Measurements from ENCODE around the gene NAV2.

Gene NAV2

DNA sequence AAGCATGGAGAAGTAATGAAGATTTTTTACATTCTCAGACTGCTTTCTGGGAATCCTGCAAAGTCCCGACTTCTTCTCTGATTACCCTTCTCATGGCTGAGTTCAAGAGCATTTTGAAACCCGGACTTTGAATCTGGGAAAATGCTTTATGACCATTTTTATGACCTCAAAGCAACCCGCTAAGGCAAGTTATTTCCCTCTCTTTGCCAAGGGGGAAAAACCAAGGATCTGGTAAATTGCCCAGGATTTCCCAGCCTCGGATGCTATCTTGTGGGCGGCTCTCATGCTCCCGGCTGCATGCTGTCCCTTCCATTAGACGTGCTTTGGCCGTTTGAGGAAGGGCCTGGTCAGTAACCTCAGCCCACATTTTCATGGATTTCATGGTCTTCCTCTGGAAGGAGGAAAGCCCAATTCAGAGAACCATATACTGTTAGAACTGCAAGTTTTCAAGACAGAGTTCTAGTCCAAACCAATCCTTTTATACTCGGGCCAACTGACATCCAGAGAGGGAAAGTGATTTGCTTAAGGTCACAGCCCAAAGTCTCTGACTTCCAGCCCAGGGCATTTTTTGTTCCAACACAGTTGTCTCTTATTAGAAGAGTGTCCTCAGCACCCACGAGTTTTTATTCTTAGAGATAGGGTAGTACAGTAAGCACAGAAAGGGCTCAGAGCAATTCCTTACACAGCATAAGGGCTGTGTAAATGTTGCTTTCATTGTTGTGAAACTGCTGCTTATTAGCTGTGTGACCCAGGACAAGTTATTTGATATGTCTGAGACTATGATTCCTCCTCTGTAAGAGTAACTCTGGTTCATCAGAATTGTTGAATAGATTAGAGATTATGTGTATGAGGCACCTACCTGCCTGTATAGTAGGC lies 77.4 kb downstream of the NAV2 start:
- no peak for DNase-seq
- in situ Hi-C loops (cut with HindIII; ENCODE audit: low pct_ligation_motif_present, low pct_unique_long_range_greater_than_20kb, low sequenced_read_pairs), result no loop called here

DNA sequence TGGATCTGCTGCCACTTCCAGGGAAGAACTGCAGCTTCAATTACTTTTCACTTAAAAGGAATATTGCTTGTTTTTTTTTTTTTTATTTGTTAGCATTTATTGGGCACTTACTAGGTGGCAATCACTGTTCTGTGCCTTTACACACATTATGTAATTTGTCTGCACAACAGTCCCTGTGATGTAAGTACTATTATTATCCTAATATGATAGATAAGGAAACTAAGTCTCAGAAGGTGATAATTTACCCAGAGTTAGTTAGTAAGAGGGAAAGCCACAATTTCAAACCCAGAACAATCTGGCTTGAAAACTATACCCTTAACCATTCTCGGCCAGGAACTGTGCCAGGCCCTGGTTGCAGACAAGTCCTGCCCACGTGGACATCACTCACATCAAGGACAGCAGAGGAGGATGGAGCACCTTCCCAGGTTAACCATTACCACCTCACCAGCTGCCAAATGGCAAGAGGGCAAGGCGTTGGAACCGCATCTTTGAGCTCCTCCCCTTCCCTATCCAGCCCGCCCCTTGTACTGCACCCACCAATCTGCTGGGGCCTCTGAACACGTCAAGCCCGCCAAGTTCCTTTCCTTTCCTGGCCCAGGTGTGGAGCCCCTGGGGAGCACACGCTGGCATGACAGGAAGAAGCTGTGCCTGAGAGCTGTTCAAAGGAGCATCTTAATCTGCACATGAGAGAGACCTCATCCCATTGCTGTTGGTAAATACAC lies 78.4 kb downstream of the NAV2 start:
- peak; percentile 46 for DNase-seq
- in situ Hi-C loops (cut with HindIII; ENCODE audit: low pct_ligation_motif_present, low pct_unique_long_range_greater_than_20kb, low sequenced_read_pairs), result no loop called here

- no peak for DNase-seq
- in situ Hi-C loops (cut with HindIII; ENCODE audit: low pct_ligation_motif_present, low pct_unique_long_range_greater_than_20kb, low sequenced_read_pairs), result no loop called here
Observed at GRCh38 chr11:19792510-19792909, 79.9 kb downstream of the NAV2 start.

- no peak for DNase-seq
- in situ Hi-C loops (cut with HindIII; ENCODE audit: low pct_ligation_motif_present, low pct_unique_long_range_greater_than_20kb, low sequenced_read_pairs), result no loop called here
Observed at GRCh38 chr11:19793326-19793725, 80.7 kb downstream of the NAV2 start.

DNA sequence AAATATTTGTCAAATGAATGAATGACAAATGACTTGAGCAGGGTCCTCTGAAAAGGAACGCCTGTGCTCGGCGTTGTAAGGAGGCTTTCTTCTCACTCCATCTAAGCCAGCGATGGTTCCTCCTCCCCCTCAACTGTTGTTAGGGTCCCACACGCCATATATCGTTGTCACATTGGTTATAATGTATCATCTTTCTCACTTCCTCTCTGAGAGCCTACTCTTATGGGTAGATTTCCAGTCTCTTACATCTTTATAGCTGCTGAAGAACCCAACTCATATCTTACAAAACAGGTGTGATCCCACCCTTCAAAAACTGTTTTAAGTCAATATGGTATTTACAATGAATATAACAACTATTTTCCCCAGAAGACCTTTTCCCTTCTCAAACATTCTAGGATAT lies 81.5 kb downstream of the NAV2 start:
- no peak for DNase-seq
- in situ Hi-C loops (cut with HindIII; ENCODE audit: low pct_ligation_motif_present, low pct_unique_long_range_greater_than_20kb, low sequenced_read_pairs), result no loop called here

DNA sequence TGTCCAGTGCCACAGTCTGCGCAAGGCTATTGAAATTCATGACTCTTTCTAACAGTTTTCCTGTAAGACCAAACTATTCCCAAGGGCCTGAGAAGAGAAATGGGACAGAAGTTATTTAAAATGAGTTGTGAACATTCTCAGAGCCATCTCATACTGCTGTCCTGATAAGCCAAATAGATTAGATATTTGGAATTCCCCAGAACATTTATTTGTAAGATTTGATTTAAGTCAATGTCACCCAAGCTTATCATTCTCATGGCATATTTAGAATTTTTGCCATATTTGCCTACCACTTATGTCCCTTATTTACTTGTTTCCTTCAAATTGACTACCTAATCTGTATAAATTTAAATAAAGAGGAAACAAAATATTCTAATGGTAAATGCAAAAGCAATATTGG lies 82.4 kb downstream of the NAV2 start:
- DNase-seq, result no peak
- in situ Hi-C loops (cut with HindIII; ENCODE audit: low pct_ligation_motif_present, low pct_unique_long_range_greater_than_20kb, low sequenced_read_pairs), result no loop called here

- in situ Hi-C loops (cut with HindIII; ENCODE audit: low pct_ligation_motif_present, low pct_unique_long_range_greater_than_20kb, low sequenced_read_pairs), result no loop called here
- DNase-seq, result no peak
Observed at GRCh38 chr11:19800162-19800561, 87.5 kb downstream of the NAV2 start.

GRCh38 chr11:19800714-19801519 lies 88.3 kb downstream of the NAV2 start:
- in situ Hi-C loops (cut with HindIII; ENCODE audit: low pct_ligation_motif_present, low pct_unique_long_range_greater_than_20kb, low sequenced_read_pairs), result no loop called here
- no peak for DNase-seq

- in situ Hi-C loops (cut with HindIII; ENCODE audit: low pct_ligation_motif_present, low pct_unique_long_range_greater_than_20kb, low sequenced_read_pairs), result no loop called here
- no peak for DNase-seq
Observed at GRCh38 chr11:19802773-19803293, 90.2 kb downstream of the NAV2 start.

GRCh38 chr11:19803506-19803998 lies 90.9 kb downstream of the NAV2 start:
- in situ Hi-C loops (cut with HindIII; ENCODE audit: low pct_ligation_motif_present, low pct_unique_long_range_greater_than_20kb, low sequenced_read_pairs), result no loop called here
- DNase-seq, result no peak

DNA sequence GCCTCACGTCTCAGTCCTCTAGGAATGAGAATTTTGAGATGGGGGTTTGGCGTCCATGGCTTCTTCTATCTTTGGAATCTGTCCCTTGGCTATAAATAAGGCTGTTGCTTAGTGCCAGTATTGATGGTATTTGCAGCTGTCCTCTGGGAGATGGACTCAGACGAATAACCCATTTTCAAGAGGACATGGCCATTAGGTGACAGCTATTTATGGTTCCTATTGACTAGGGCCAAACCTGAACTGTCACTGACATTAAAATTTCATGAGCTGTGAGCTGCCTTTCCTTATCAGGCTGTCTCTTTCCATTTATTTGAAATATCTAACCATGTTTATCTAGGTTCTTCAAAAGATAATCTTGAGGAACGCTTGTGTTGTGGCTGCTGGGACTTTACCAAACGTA lies 92.7 kb downstream of the NAV2 start:
- no peak for DNase-seq
- in situ Hi-C loops (cut with HindIII; ENCODE audit: low pct_ligation_motif_present, low pct_unique_long_range_greater_than_20kb, low sequenced_read_pairs), result no loop called here

- DNase-seq, result no peak
- in situ Hi-C loops (cut with HindIII; ENCODE audit: low pct_ligation_motif_present, low pct_unique_long_range_greater_than_20kb, low sequenced_read_pairs), result no loop called here
Observed at GRCh38 chr11:19805827-19806226, 93.2 kb downstream of the NAV2 start.

DNA sequence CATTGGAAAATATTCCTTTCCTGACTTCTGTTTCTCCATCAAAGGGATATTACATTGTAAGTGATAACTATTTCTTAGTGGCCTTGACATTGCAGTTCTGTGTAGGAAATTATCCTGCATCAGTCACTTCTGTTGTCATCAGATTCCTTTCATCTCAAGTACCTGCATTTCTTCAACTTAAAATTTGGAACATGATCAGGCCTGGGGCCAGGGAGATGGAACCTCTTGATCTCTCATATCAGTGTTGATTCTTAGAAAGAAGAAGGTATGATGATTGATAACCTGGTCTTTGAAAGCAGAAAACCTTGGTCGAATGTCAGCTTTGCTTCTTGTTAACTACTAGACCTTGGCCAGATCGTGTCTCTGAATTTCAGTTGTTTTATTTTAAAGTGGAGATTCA lies 93.6 kb downstream of the NAV2 start:
- in situ Hi-C loops (cut with HindIII; ENCODE audit: low pct_ligation_motif_present, low pct_unique_long_range_greater_than_20kb, low sequenced_read_pairs), result no loop called here
- DNase-seq, result no peak

DNA sequence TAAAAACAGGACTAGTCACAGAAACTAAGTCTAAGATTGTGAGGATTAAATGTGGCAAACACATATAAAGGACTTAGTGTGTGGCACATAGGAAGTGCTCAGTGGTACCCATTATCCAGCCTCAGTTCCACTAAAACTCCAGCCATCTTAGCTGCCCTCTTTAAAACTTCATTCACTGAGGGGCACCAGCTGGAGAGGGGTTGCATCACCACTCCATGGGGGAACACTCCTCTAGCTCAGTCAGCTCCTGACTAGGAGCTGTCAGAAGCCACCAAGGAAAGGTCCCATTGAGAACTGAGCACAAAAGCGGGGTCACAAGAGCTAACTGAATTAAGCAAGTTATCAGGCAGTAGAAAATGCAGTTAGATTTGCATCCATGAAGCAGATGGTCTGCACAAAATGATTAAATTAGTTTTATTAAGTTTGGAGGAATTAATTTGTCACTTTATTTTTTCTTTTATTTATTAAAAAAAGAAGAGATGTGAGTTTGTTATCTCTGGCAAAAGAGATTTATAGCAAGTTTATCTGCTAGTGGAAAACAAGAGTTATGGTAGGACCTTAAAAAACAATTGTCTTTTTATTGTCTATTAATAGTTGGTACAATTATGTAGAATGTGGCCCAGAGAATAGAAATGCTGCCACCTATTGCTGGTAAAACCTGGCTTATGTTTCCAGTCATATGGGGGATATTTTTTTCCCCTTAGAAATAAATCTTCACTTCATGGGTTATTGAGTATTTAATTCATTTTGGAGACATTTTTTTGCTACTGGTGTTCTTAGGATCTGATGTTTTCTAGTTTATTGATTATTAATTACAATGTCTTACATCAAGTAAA lies 95.7 kb downstream of the NAV2 start:
- in situ Hi-C loops (cut with HindIII; ENCODE audit: low pct_ligation_motif_present, low pct_unique_long_range_greater_than_20kb, low sequenced_read_pairs), result no loop called here
- no peak for DNase-seq

- no peak for DNase-seq
- in situ Hi-C loops (cut with HindIII; ENCODE audit: low pct_ligation_motif_present, low pct_unique_long_range_greater_than_20kb, low sequenced_read_pairs), result no loop called here
Observed at GRCh38 chr11:19810852-19811251, 98.2 kb downstream of the NAV2 start.

DNA sequence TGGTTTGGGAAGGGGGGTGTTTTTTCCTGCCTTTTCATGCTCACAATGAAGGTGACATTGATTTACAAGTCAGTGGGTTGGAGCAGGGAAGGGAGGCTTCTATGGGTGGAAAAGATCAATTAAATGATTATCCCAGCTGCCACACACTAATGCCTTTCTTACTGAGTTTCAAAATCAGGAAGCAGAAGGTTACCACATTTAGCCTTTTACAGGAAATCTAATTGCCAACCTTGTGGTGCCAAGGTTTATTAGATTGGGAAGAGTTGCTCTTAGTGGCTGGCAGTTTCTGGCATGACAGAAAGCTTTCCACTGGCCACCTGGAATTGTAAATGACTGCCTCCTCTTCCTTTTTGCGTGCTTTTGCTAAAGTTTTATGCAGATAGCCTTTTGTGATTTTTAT lies 98.7 kb downstream of the NAV2 start:
- in situ Hi-C loops (cut with HindIII; ENCODE audit: low pct_ligation_motif_present, low pct_unique_long_range_greater_than_20kb, low sequenced_read_pairs), result no loop called here
- DNase-seq, result no peak

DNA sequence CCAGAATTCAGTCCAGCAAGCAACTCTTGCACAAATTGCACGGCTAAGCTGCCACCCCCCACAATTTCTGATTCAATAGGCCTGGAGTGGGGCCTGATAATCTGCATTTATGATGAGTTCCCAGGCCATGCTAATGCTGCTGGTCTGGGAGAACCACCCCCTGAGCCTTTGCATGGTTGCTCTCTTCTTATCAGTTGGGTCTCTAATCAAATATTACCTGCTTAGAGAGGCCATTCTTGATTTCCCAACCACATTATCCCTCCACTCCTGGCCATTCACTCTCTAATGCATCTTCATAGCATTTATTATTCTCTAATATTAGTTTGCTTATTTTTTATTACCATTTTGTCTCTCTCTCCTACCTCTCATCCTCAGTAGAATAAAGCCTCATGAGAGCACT lies 99.5 kb downstream of the NAV2 start:
- in situ Hi-C loops (cut with HindIII; ENCODE audit: low pct_ligation_motif_present, low pct_unique_long_range_greater_than_20kb, low sequenced_read_pairs), result no loop called here
- no peak for DNase-seq

DNA sequence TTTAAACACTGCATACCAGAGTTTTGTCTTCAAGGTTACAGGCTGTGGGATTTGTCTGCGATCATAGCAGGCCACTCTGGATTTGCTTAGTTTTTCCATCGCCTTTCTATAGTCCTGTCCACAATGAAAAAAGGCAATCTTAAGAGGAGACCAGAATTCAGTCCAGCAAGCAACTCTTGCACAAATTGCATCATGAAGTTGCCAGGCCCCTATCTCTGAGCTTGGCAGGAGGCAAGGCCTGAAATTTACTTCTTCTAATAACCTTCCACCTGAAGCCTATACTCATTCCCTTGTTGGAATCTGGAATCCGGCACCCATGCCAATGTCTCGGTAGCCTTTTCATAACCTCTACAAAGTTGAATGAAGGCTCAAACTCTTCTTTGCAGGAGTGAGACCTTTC lies 100.1 kb downstream of the NAV2 start:
- no peak for DNase-seq

More for the DNA sequence above, 100.1 kb downstream of the NAV2 start:
- in situ Hi-C loops (cut with HindIII; ENCODE audit: low pct_ligation_motif_present, low pct_unique_long_range_greater_than_20kb, low sequenced_read_pairs), result no loop called here

Data from ACHN (cell line).